HG03135 (cell line): ENCODE measurements around the gene PIK3R5.

ENCODE experiments used
- ATAC-seq: cut with Tn5 transposase; IDR thresholded peaks from one replicate; pipeline ENCODE4 v1.9.1; 2021; ENCODE audit warnings: mild to moderate bottlenecking, moderate library complexity; ENCODE audit not compliant: unreplicated experiment

The PIK3R5 gene

GRCh38 chr17:8900626-8901585, 64.6 kb downstream of the PIK3R5 start:
- no peak for ATAC-seq

- no peak for ATAC-seq
These were observed 65.3 kb downstream of the PIK3R5 start for GRCh38 chr17:8900207-8900606.

GRCh38 chr17:8898636-8899035, 66.9 kb downstream of the PIK3R5 start:
- no peak for ATAC-seq

- no peak for ATAC-seq
These were observed 67.4 kb downstream of the PIK3R5 start for GRCh38 chr17:8898126-8898525.

GRCh38 chr17:8896641-8897635, 68.6 kb downstream of the PIK3R5 start:
- no peak for ATAC-seq

GRCh38 chr17:8896087-8896486, 69.4 kb downstream of the PIK3R5 start:
- ATAC-seq, result no peak

- peak; percentile 56 for ATAC-seq
These were observed 70.6 kb downstream of the PIK3R5 start for GRCh38 chr17:8894673-8895578.

- no peak for ATAC-seq
These were observed 71.3 kb downstream of the PIK3R5 start for GRCh38 chr17:8894202-8894671.

- ATAC-seq, result no peak
These were observed 71.8 kb downstream of the PIK3R5 start for GRCh38 chr17:8893621-8894201.

- no peak for ATAC-seq
These were observed 72.4 kb downstream of the PIK3R5 start for GRCh38 chr17:8893059-8893458.

- ATAC-seq, result no peak
These were observed 73.2 kb downstream of the PIK3R5 start for GRCh38 chr17:8892338-8892690.

- no peak for ATAC-seq
These were observed 74.8 kb downstream of the PIK3R5 start for GRCh38 chr17:8890671-8891070.

- ATAC-seq, result no peak
These were observed 75.9 kb downstream of the PIK3R5 start for GRCh38 chr17:8889458-8890210.

GRCh38 chr17:8888704-8889302, 76.7 kb downstream of the PIK3R5 start:
- ATAC-seq, result no peak

GRCh38 chr17:8887834-8888703, 77.4 kb downstream of the PIK3R5 start:
- ATAC-seq, result no peak

- no peak for ATAC-seq
These were observed 78.2 kb downstream of the PIK3R5 start for GRCh38 chr17:8887301-8887700.

- ATAC-seq, result no peak
These were observed 79.4 kb downstream of the PIK3R5 start for GRCh38 chr17:8885967-8886684.
